Naive thymus-derived CD4-positive, alpha-beta T cell (primary cell): ENCODE results near the gene DHRS13. TPM values are rescaled to one million over a fixed set of nuclear protein-coding genes. Genes with fewer than 3 reads are reported as not detected.

ENCODE experiments used
- ATAC-seq: fragments of 150-1000 bp; cut with Tn5 transposase; 2 replicates; pipeline ENCODE4 v1.10.0; 2021; ENCODE audit warnings: mild to moderate bottlenecking, moderate library complexity
- CTCF ChIA-PET: fragments of 350-600 bp; sonication (Branson Sonifier 250); formaldehyde crosslinking; loops from one replicate; lab custom pipeline; 2021; ENCODE audit warnings: antibody characterized with exemption; lab: Charles Lee
- POLR2A ChIA-PET: fragments of 350-600 bp; sonication (Branson Sonifier 250); formaldehyde crosslinking; loops from one replicate; lab custom pipeline; 2021; ENCODE audit warnings: antibody characterized with exemption, inconsistent platforms; lab: Charles Lee
- DNase-seq, 9 donors: peaks; one replicate each; pipeline versions ENCODE4 v3.0.0 to v3.0.0-alpha.2; 2020 to 2022; ENCODE audit warnings: mixed read lengths in 1 of 9
- H3K27ac ChIP-seq: one replicate; pipeline ENCODE4 v1.7.0; 2013; ENCODE audit warnings: mild to moderate bottlenecking, low read depth, low read length, moderate library complexity
- H3K27me3 ChIP-seq, 2 donors: one replicate each; pipeline ENCODE4 v1.7.0; 2013; ENCODE audit warnings: low read length in 2 of 2, mild to moderate bottlenecking in 2 of 2, moderate library complexity in 2 of 2; ENCODE audit not compliant: control insufficient read depth in 2 of 2, insufficient read depth in 2 of 2
- H3K36me3 ChIP-seq, 3 experiments: 1 replicate in 2 of 3; 2 replicates in 1 of 3; pipeline ENCODE4 v1.7.0; 2013; ENCODE audit warnings: low read length in 3 of 3, mild to moderate bottlenecking in 3 of 3, moderate library complexity in 1 of 3; ENCODE audit not compliant: insufficient read depth in 3 of 3, control insufficient read depth in 2 of 3
- H3K4me1 ChIP-seq, 2 donors: one replicate each; pipeline ENCODE4 v1.7.0; 2013; ENCODE audit warnings: low read length in 2 of 2, mild to moderate bottlenecking in 2 of 2, moderate library complexity in 1 of 2; ENCODE audit not compliant: control insufficient read depth in 2 of 2, insufficient read depth in 2 of 2
- H3K4me3 ChIP-seq: 2 replicates; pipeline ENCODE4 v1.7.0; 2013; ENCODE audit warnings: mild to moderate bottlenecking, low read length
- H3K9me3 ChIP-seq, 3 experiments: 1 replicate in 2 of 3; 2 replicates in 1 of 3; pipeline ENCODE4 v1.7.0; 2013; ENCODE audit warnings: low read length in 3 of 3; ENCODE audit not compliant: control insufficient read depth in 2 of 3
- H3K27ac Mint-ChIP-seq, 9 donors: one replicate each; pipeline ENCODE4 v1.8.0; 2020 to 2022; ENCODE audit warnings: mixed read lengths in 9 of 9, mild to moderate bottlenecking in 8 of 9, moderate library complexity in 5 of 9, inconsistent platforms in 2 of 9
- H3K27me3 Mint-ChIP-seq, 5 donors: one replicate each; pipeline ENCODE4 v1.8.0; 2021 to 2022; ENCODE audit warnings: mixed read lengths in 5 of 5, mild to moderate bottlenecking in 1 of 5
- H3K36me3 Mint-ChIP-seq, 5 donors: one replicate each; pipeline ENCODE4 v1.8.0; 2020 to 2022; ENCODE audit warnings: mixed read lengths in 5 of 5, mild to moderate bottlenecking in 3 of 5, inconsistent platforms in 1 of 5
- H3K4me1 Mint-ChIP-seq, 7 donors: one replicate each; pipeline ENCODE4 v1.8.0; 2020 to 2022; ENCODE audit warnings: mixed read lengths in 7 of 7, mild to moderate bottlenecking in 3 of 7, inconsistent platforms in 1 of 7
- H3K4me3 Mint-ChIP-seq, 10 donors: one replicate each; pipeline ENCODE4 v1.8.0; 2020 to 2022; ENCODE audit warnings: mild to moderate bottlenecking in 10 of 10, mixed read lengths in 10 of 10, moderate library complexity in 6 of 10, inconsistent platforms in 2 of 10
- H3K9me3 Mint-ChIP-seq, 11 donors: one replicate each; pipeline ENCODE4 v1.8.0; 2020 to 2022; ENCODE audit warnings: mixed read lengths in 11 of 11, mild to moderate bottlenecking in 4 of 11, inconsistent platforms in 1 of 11, moderate library complexity in 1 of 11
- intact Hi-C, 2 donors: fragments of 100-400 bp; cut with micrococcal nuclease; formaldehyde crosslinking; loops; one replicate each; pipeline ENCODE4 v1.15.1; 2023
- polyA plus RNA-seq, 2 donors: library from polyadenylated mRNA; unstranded; fragments of 300-500 nt; fragmentation: Illumina TruSeq; gene quantifications; one replicate each; pipeline ENCODE4 v1.2.3, GENCODE V29; 2021
- total RNA-seq, 6 experiments: library from RNA in 5 of 6; stranded (reverse) in 5 of 6; gene quantifications; 1 replicate in 5 of 6; 2 replicates in 1 of 6; pipeline ENCODE4 v1.2.3 and lab custom pipeline; 2021 to 2026

The DHRS13 gene
- total and polyA plus RNA-seq, 7 experiments from 2014 or later = 15.3 to 51.3 (median 29.9) TPM

DNA sequence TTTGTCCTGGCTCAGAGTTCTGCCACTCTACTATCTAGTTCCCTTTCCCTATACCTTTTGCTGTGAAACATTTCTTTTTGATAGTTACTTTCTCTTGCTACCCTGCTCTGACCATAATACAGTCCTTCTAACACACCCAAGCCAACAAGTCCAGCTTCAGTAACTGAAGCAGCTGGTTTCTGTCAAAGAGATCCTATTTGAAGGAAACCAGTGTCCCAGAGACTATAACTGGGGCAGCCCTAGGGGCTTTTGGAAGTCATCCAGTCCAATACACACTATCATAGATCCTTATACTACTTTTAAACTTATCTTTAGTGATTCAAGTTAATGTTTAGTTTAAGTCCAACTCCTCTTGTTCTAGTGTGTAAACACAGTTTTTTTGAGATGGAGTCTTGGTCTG is 17.3 kb upstream of the DHRS13 start:
- CTCF ChIA-PET = interaction anchor here (0.5 to 8.2 kb wide), 2 partner anchors 157 to 297 kb away, joined by 3 to 54 read pairs; no protein-coding TSS in a partner anchor
- no peaks in the 10 kb centered on the region for H3K9me3 ChIP-seq
- H3K27me3 ChIP-seq = no peaks in the 10 kb centered on the region
- POLR2A ChIA-PET = interaction anchor here (1.6 to 2.7 kb wide), 3 partner anchors 17 to 31 kb away, joined by 4 to 7 read pairs (median 7); partner anchors contain the start of gene PHF12
- Mint-ChIP-seq H3K9me3 (peaks cover 0 to 2% (median 0%) of the 10 kb centered on the region in 11 donors), H3K27ac (peak overlapping the region in 7 of 9 donors; percentile 16 to 78 (median 60)), H3K27me3 (no peaks in the 10 kb centered on the region), H3K36me3 (peaks cover 7 to 67% (median 33%) of the 10 kb centered on the region in 5 donors), H3K4me1 (peaks cover 3 to 23% (median 17%) of the 10 kb centered on the region in 7 donors), H3K4me3 (no peak overlapping the region)
- ATAC-seq (no peak), DNase-seq (no peak)
- no peak overlapping the region for H3K27ac ChIP-seq
- peaks cover 2 to 9% of the 10 kb centered on the region in 2 donors for H3K4me1 ChIP-seq
- H3K4me3 ChIP-seq = no peak overlapping the region
- intact Hi-C loops = no loop called here
- H3K36me3 ChIP-seq = peaks cover 52 to 87% (median 55%) of the 10 kb centered on the region in 3 experiments

DNA sequence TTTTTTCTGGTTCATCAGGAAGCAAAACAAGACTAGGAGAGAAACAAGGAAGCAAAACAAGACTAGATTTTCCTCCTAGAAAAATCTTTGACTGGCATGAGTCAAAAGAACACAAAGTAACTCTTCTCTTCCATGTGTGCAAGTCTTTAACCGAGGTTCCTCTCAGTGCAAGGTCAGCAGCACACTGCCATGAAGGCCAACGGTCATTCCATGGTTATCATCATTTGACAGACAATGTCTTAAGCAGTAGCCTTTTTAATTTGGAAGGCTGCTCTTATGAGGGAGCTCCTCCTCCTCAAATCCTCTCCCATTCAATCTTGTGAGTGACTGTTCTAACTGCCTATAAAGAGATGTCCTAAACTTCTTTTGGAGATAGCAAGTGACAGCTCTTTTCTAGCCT is 15.4 kb upstream of the DHRS13 start:
- H3K27ac ChIP-seq = no peak overlapping the region
- Mint-ChIP-seq H3K9me3 (peaks cover 0 to 2% (median 0%) of the 10 kb centered on the region in 11 donors), H3K27me3 (no peaks in the 10 kb centered on the region), H3K4me3 (no peak overlapping the region), H3K4me1 (peaks cover 0 to 10% (median 6%) of the 10 kb centered on the region in 7 donors), H3K36me3 (peaks cover 12 to 56% (median 27%) of the 10 kb centered on the region in 5 donors), H3K27ac (peak overlapping the region in 5 of 9 donors; percentile 36 to 82 (median 46))
- intact Hi-C loops = loop anchor here in 1 of 2 donors (5.0 kb wide), 1 partner anchor 34 kb away; the partner anchor contains the start of gene PHF12
- no peak overlapping the region for H3K4me3 ChIP-seq
- POLR2A ChIA-PET = interaction anchor here (0.8 to 3.2 kb wide), 2 partner anchors 12 to 32 kb away, joined by 3 to 12 read pairs; no protein-coding TSS in a partner anchor
- H3K27me3 ChIP-seq = no peaks in the 10 kb centered on the region
- H3K4me1 ChIP-seq = no peaks in the 10 kb centered on the region
- no peaks in the 10 kb centered on the region for H3K9me3 ChIP-seq
- H3K36me3 ChIP-seq = peaks cover 55 to 90% (median 58%) of the 10 kb centered on the region in 3 experiments
- ATAC-seq = no peak
- CTCF ChIA-PET = interaction anchor here (0.9 to 8.2 kb wide), 8 partner anchors 8 to 271 kb away, joined by 3 to 54 read pairs (median 4); partner anchors contain the start of gene TLCD1
- no peak for DNase-seq

DNA sequence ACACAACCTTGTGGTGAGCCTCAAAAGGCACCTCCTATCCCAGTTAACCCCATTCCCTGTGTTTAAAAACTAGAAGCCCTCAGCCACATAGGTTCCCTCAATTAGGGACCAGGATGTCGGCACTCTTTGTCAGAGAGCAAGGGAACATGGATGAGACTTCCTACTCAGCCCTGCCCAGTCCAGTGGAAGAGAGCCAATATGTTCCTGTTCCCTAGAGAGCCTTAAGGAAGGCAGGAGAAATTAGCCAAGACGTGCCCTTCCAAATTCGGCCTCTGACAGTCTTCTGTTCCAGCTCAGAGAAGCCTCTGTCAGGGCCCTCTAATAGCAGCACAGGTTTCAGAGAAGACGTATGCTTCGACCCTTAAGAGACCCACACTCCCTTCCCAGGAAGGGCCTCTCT is 14.6 kb upstream of the DHRS13 start:
- Mint-ChIP-seq H3K4me3 (no peak overlapping the region), H3K27ac (peak overlapping the region in 5 of 9 donors; percentile 16 to 46 (median 37)), H3K9me3 (peaks cover 0 to 2% (median 0%) of the 10 kb centered on the region in 11 donors), H3K4me1 (peaks cover 0 to 9% (median 6%) of the 10 kb centered on the region in 7 donors), H3K36me3 (peaks cover 12 to 56% (median 22%) of the 10 kb centered on the region in 5 donors), H3K27me3 (no peaks in the 10 kb centered on the region)
- CTCF ChIA-PET = interaction anchor here (0.9 to 8.2 kb wide), 6 partner anchors 9 to 191 kb away, joined by 3 to 54 read pairs (median 8); partner anchors contain the start of gene TLCD1
- Histone ChIP-seq H3K27ac (peak overlapping the region; percentile 15), H3K4me3 (no peak overlapping the region), H3K36me3 (peaks cover 56 to 94% (median 64%) of the 10 kb centered on the region in 3 experiments), H3K4me1 (no peaks in the 10 kb centered on the region), H3K27me3 (no peaks in the 10 kb centered on the region), H3K9me3 (no peaks in the 10 kb centered on the region)
- DNase-seq = no peak
- POLR2A ChIA-PET = interaction anchor here (0.6 to 3.2 kb wide), 4 partner anchors 12 to 33 kb away, joined by 3 to 12 read pairs (median 4); no protein-coding TSS in a partner anchor
- intact Hi-C loops = loop anchor here (2.0 to 5.0 kb wide), 2 partner anchors 35 to 191 kb away; partner anchors contain the start of genes PHF12 (in 1 of the 2) and TLCD1 (in 1 of the 2)
- ATAC-seq = no peak

DNA sequence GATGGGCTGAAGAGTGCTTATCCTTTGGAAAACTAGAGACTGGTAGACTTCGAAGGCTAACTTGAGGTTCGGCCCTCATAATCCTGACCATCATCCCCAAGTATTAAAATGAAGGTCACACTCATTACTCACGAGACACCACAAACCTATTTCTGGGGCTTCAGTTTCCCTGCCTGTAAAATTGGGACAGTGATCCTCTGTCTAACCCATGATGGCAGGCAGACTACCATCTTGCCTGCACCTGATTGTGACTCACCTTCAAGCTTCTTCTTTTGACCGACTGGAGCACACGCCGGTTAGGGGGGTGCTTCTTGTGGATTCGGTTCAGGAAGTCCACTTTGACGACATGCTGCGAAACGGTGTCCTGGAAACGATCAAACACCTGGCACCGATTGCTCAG is 14.2 kb upstream of the DHRS13 start:
- Mint-ChIP-seq H3K4me1 (peaks cover 0 to 9% (median 6%) of the 10 kb centered on the region in 7 donors), H3K36me3 (peaks cover 12 to 59% (median 21%) of the 10 kb centered on the region in 5 donors), H3K27ac (peak overlapping the region in 7 of 9 donors; percentile 37 to 93 (median 63)), H3K9me3 (peaks cover 0 to 2% (median 0%) of the 10 kb centered on the region in 11 donors), H3K4me3 (no peak overlapping the region), H3K27me3 (no peaks in the 10 kb centered on the region)
- Histone ChIP-seq H3K27ac (peak overlapping the region; percentile 15), H3K9me3 (no peaks in the 10 kb centered on the region), H3K4me1 (no peaks in the 10 kb centered on the region), H3K36me3 (peaks cover 56 to 95% (median 68%) of the 10 kb centered on the region in 3 experiments), H3K27me3 (no peaks in the 10 kb centered on the region), H3K4me3 (no peak overlapping the region)
- DNase-seq = no peak
- intact Hi-C loops = loop anchor here (2.0 to 5.0 kb wide), 2 partner anchors 35 to 190 kb away; partner anchors contain the start of genes PHF12 (in 1 of the 2) and TLCD1 (in 1 of the 2)
- no peak for ATAC-seq
- ChIA-PET CTCF (interaction anchor here (0.6 to 8.2 kb wide), 8 partner anchors 9 to 190 kb away, joined by 3 to 54 read pairs (median 4); partner anchors contain the start of gene TLCD1), POLR2A (interaction anchor here (1.0 to 3.2 kb wide), 3 partner anchors 13 to 33 kb away, joined by 3 to 12 read pairs (median 4); no protein-coding TSS in a partner anchor)

DNA sequence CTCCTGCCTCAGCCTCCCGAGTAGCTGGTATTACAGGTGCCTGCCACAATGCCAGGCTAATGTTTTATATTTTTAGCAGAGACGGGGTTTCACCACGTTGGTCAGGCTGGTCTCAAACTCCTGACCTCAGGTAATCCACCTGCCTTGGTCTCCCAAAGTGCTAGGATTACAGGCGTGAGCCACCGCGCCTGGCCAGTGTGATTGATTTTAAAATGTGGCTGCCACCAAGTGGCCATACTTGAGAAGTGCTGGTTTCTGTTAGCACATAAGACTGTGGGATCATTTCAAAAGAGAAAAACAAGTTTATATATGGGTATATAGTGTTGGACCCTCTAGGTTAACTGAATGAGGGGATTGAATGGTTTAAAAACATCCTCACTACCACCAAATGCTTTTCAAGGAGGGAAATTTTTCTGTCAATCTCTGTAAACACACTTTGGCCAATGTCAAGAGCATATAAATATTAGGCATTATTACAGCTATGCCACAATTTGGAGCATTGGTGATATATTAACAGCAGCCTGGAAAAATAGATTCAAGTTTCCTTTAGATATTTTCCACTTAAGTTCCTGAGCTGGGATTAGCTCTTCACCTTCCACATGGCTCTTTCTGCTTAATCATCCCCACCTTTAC is 13.5 kb upstream of the DHRS13 start:
- Histone ChIP-seq H3K27ac (peak overlapping the region; percentile 46), H3K27me3 (no peaks in the 10 kb centered on the region), H3K9me3 (no peaks in the 10 kb centered on the region), H3K4me1 (no peaks in the 10 kb centered on the region), H3K36me3 (peaks cover 55 to 95% (median 71%) of the 10 kb centered on the region in 3 experiments), H3K4me3 (no peak overlapping the region)
- intact Hi-C loops = loop anchor here (1.0 to 5.0 kb wide), 7 partner anchors 10 to 190 kb away; partner anchors contain the start of genes DHRS13 (in 1 of the 2), PHF12 (in 1 of the 2) and TLCD1 (in 1 of the 2)
- peaks cover 0 to 9% (median 6%) of the 10 kb centered on the region in 7 donors for H3K4me1 Mint-ChIP-seq
- no peaks in the 10 kb centered on the region for H3K27me3 Mint-ChIP-seq
- DNase-seq (peak in 6 of 9 donors; percentile 38 to 50 (median 42)), ATAC-seq (peak; percentile 90)
- ChIA-PET POLR2A (interaction anchor here (0.9 to 3.2 kb wide), 5 partner anchors 13 to 35 kb away, joined by 3 to 12 read pairs (median 3); partner anchors contain the start of gene PHF12), CTCF (interaction anchor here (0.6 to 8.2 kb wide), 11 partner anchors 9 to 190 kb away, joined by 3 to 54 read pairs (median 4); partner anchors contain the start of gene TLCD1)
- no peak overlapping the region for H3K4me3 Mint-ChIP-seq
- H3K36me3 Mint-ChIP-seq = peaks cover 12 to 54% (median 21%) of the 10 kb centered on the region in 5 donors
- peaks cover 0 to 2% (median 0%) of the 10 kb centered on the region in 11 donors for H3K9me3 Mint-ChIP-seq
- H3K27ac Mint-ChIP-seq = peak overlapping the region in 7 of 9 donors; percentile 46 to 93 (median 65)

DNA sequence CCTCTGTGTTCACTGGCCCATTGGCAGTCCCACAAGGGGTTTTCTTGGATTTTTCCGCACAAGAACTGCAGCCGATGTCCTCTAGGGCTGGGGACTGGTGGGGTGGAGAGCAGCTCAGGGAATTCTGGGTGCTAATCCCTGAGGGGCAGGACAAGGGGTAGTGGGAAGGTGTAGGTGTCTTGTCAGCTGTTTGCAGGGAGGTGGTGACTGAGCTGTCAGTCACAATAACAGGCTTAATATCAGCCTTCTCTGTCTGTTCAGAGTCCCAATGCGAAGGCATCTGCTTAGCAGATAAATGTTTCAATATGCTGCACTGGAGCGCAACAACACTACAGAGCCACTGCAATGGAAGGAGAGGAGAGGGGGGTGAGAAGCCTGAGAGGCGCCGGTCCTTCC is 10.1 kb upstream of the DHRS13 start:
- CTCF ChIA-PET = interaction anchor here (0.9 to 4.0 kb wide), 2 partner anchors 37 to 149 kb away, joined by 3 to 15 read pairs; no protein-coding TSS in a partner anchor
- POLR2A ChIA-PET = interaction anchor here (0.6 to 1.3 kb wide), 3 partner anchors 14 to 151 kb away, joined by 3 to 4 read pairs (median 3); no protein-coding TSS in a partner anchor
- no peaks in the 10 kb centered on the region for H3K27me3 ChIP-seq
- Mint-ChIP-seq H3K27me3 (no peaks in the 10 kb centered on the region), H3K27ac (peak overlapping the region in 4 of 9 donors; percentile 24 to 80 (median 72)), H3K4me3 (no peak overlapping the region), H3K9me3 (no peaks in the 10 kb centered on the region), H3K36me3 (peaks cover 8 to 55% (median 28%) of the 10 kb centered on the region in 5 donors), H3K4me1 (peaks cover 0 to 8% (median 6%) of the 10 kb centered on the region in 7 donors)
- intact Hi-C loops = no loop called here
- peaks cover 48 to 98% (median 76%) of the 10 kb centered on the region in 3 experiments for H3K36me3 ChIP-seq
- H3K4me3 ChIP-seq = no peak overlapping the region
- no peaks in the 10 kb centered on the region for H3K9me3 ChIP-seq
- H3K4me1 ChIP-seq = no peaks in the 10 kb centered on the region
- no peak overlapping the region for H3K27ac ChIP-seq
- DNase-seq (no peak), ATAC-seq (no peak)
